K562 (cell line): ENCODE data around the gene PPTC7. TPM values are rescaled to one million over a fixed set of nuclear protein-coding genes. Genes with fewer than 3 reads are reported as not detected.

Experiments
- CTBP1 ChIP-seq: fragments of 450-650 bp; IDR thresholded peaks from 2 replicates; pipeline ENCODE4 v1.6.1; 2016; ENCODE audit warnings: borderline replicate concordance
- ETV6 ChIP-seq, 3 experiments: fragments of 150-350 bp in 1 of 3; sonication (generic) in 1 of 3; formaldehyde crosslinking in 1 of 3; IDR thresholded peaks; 2 replicates each; pipeline versions ENCODE4 v1.6.1 to v1.8.0; 2014 to 2022; ENCODE audit warnings: borderline replicate concordance in 2 of 3, low read depth in 2 of 3, antibody characterized with exemption in 1 of 3, low read length in 1 of 3, mild to moderate bottlenecking in 1 of 3, missing genetic modification reagents in 1 of 3
- EWSR1 ChIP-seq: fragments of 450-650 bp; IDR thresholded peaks from 2 replicates; pipeline ENCODE4 v1.6.1; 2018; ENCODE audit warnings: borderline replicate concordance, mild to moderate bottlenecking, low read depth, moderate library complexity; ENCODE audit not compliant: partially characterized antibody
- JUN ChIP-seq, 2 experiments: sonication (generic) in 1 of 2; formaldehyde crosslinking in 1 of 2; IDR thresholded peaks; 2 replicates each; pipeline versions ENCODE4 v1.6.1 to v1.8.0; 2012 to 2022; ENCODE audit warnings: borderline replicate concordance in 2 of 2, mild to moderate bottlenecking in 2 of 2, improper control_type of control experiment in 1 of 2, low read depth in 1 of 2, low read length in 1 of 2, missing genetic modification reagents in 1 of 2
- MLX ChIP-seq, 2 experiments: fragments of 450-650 bp in 1 of 2; sonication (generic) in 1 of 2; formaldehyde crosslinking; conservative IDR thresholded peaks; 2 replicates each; pipeline versions ENCODE4 v1.4.0 to v1.8.1; 2020 to 2022; ENCODE audit warnings: mild to moderate bottlenecking in 1 of 2, missing genetic modification reagents in 1 of 2
- NCOA6 ChIP-seq: fragments of 450-650 bp; IDR thresholded peaks from 2 replicates; pipeline ENCODE4 v1.6.1; 2017; ENCODE audit warnings: mild to moderate bottlenecking
- POLR3A ChIP-seq: IDR thresholded peaks from 2 replicates; pipeline ENCODE4 v1.6.1; 2011; ENCODE audit warnings: borderline replicate concordance, mild to moderate bottlenecking, moderate library complexity; ENCODE audit not compliant: insufficient read length, insufficient read depth; ENCODE audit errors: extremely low read depth
- POLR3G ChIP-seq: IDR thresholded peaks from 2 replicates; pipeline ENCODE4 v1.6.1; 2011; ENCODE audit not compliant: insufficient read length, insufficient replicate concordance; ENCODE audit errors: extremely low read depth
- PTRF ChIP-seq: fragments of 450-650 bp; IDR thresholded peaks from 2 replicates; pipeline ENCODE4 v1.6.1; 2016; ENCODE audit warnings: mild to moderate bottlenecking, missing genetic modification characterization, missing compliant biosample characterization
- SMARCC2 ChIP-seq: fragments of 450-650 bp; IDR thresholded peaks from 2 replicates; pipeline ENCODE4 v1.6.1; 2017; ENCODE audit warnings: antibody characterized with exemption, moderate library complexity, mild to moderate bottlenecking, low read depth
- SMARCE1 ChIP-seq: fragments of 450-650 bp; IDR thresholded peaks from 2 replicates; pipeline ENCODE4 v1.7.1; 2016; ENCODE audit warnings: mild to moderate bottlenecking
- SOX6 ChIP-seq: fragments of 450-650 bp; IDR thresholded peaks from 2 replicates; pipeline ENCODE4 v1.6.1; 2014; ENCODE audit warnings: mild to moderate bottlenecking
- TRIM25 ChIP-seq: fragments of 450-650 bp; IDR thresholded peaks from 2 replicates; pipeline ENCODE4 v1.7.0; 2016; ENCODE audit warnings: borderline replicate concordance
- XRCC3 ChIP-seq: fragments of 450-650 bp; IDR thresholded peaks from 2 replicates; pipeline ENCODE4 v1.6.1; 2017; ENCODE audit warnings: mild to moderate bottlenecking, moderate library complexity
- ZC3H11A ChIP-seq: IDR thresholded peaks from 2 replicates; pipeline ENCODE4 v1.6.1; 2012; ENCODE audit warnings: low read depth, low read length, improper control_type of control experiment
- ZFX ChIP-seq: sonication (generic); formaldehyde crosslinking; IDR thresholded peaks from 2 replicates; pipeline ENCODE4 v1.8.0; 2022; ENCODE audit warnings: mild to moderate bottlenecking, missing genetic modification reagents, moderate library complexity
- ZNF561 ChIP-seq: fragments of 450-650 bp; formaldehyde crosslinking; conservative IDR thresholded peaks from 2 replicates; pipeline ENCODE4 v1.4.0; 2020; ENCODE audit warnings: mild to moderate bottlenecking, moderate library complexity
- ZNF785 ChIP-seq: fragments of 250-450 bp; sonication (Bioruptor Pico); IDR thresholded peaks from 2 replicates; pipeline ENCODE4 v1.4.0; 2020; ENCODE audit warnings: mild to moderate bottlenecking
- ZNF79 ChIP-seq: fragments of 250-450 bp; sonication (Bioruptor Pico); IDR thresholded peaks from 2 replicates; pipeline ENCODE4 v1.4.0; 2020; ENCODE audit warnings: low read depth, mild to moderate bottlenecking, moderate library complexity
- polyA plus RNA-seq, 8 experiments: library from polyadenylated mRNA; depleted of rRNA in 4 of 8; stranded (reverse) in 5 of 8; unstranded in 3 of 8; fragments of >200 nt; fragmentation: Nextera tagmentation in 2 of 8; fragmentation: Illumina TruSeq in 1 of 8; extraction: Ambion mirVana in 2 of 8; extraction: Trizol in 1 of 8; gene quantifications; 2 replicates each; pipeline versions ENCODE4 v1.2.1 to v1.2.3, GENCODE V29; 2011 to 2014; ENCODE audit warnings: inconsistent platforms in 1 of 8, missing spikeins in 1 of 8
- total RNA-seq, 7 experiments: library from RNA; depleted of rRNA in 6 of 7; stranded (reverse); fragments of >200 nt in 6 of 7; fragmentation: Illumina TruSeq in 2 of 7; extraction: Trizol in 2 of 7; gene quantifications; 2 replicates each; pipeline versions ENCODE4 v1.2.1 to v1.2.3, GENCODE V29; 2011 to 2021; ENCODE audit warnings: low replicate concordance in 1 of 7
- TF ChIP-seq, protein P1 (sequence below): fragments of 250-450 bp; sonication (Bioruptor Pico); IDR thresholded peaks from 2 replicates; pipeline ENCODE4 v1.5.0; 2021; ENCODE audit warnings: mild to moderate bottlenecking, borderline replicate concordance
- TF ChIP-seq, protein P2 (sequence below): fragments of 450-650 bp; formaldehyde crosslinking; IDR thresholded peaks from 2 replicates; pipeline ENCODE4 v1.4.0; 2020; ENCODE audit warnings: mild to moderate bottlenecking

Gene PPTC7
- total and polyA plus RNA-seq, 9 of the 15 experiments (the other 6 are each of a cell fraction or from before 2014, with no cell fraction given): 2.6 to 23.1 (median 11.9) TPM

DNA sequence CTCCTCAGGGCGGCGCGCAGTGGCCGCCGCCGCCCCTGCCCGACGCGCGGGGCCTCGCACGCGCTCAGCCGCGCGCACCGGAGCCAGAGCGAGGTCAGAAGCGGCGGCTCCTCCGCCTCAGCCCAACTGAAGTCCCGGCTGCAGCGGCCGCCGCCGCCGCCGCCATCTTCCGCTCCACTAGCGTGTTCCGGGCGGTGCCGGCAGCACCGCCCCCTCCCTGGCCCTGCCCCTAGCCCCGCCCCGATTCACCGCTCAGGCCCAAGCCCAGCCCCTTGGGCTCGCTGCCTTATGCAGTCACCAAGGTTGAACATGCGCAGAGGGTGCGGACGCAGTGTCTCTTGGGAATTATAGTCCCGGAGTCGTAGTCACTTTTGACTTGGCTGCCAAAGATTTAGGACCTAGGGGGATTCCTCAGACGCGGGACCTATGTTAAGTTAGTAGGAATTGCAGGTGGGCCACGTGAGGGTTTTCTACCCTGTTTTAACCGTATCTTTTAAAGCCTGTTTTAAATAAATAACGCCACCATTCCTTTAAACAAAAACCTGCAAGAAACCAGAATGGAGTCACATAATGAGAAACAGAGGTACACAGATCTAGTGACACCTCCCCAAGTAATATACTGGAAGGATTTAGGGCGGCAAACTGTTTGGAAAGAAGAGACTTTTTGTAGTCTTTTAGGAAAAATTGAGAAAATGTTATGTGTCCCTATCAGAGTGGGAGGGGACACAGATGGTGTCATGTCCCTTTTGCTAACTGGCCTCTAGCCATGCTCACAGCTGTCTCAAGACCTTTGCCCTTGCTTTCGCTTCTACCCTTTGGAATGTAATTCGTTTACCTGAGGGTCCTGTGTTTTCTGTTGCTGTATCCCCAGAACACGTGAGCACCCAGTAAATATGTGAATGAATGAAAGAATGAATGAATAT is at the start of gene PPTC7 (continued):
- TF ChIP-seq, protein P1, sequence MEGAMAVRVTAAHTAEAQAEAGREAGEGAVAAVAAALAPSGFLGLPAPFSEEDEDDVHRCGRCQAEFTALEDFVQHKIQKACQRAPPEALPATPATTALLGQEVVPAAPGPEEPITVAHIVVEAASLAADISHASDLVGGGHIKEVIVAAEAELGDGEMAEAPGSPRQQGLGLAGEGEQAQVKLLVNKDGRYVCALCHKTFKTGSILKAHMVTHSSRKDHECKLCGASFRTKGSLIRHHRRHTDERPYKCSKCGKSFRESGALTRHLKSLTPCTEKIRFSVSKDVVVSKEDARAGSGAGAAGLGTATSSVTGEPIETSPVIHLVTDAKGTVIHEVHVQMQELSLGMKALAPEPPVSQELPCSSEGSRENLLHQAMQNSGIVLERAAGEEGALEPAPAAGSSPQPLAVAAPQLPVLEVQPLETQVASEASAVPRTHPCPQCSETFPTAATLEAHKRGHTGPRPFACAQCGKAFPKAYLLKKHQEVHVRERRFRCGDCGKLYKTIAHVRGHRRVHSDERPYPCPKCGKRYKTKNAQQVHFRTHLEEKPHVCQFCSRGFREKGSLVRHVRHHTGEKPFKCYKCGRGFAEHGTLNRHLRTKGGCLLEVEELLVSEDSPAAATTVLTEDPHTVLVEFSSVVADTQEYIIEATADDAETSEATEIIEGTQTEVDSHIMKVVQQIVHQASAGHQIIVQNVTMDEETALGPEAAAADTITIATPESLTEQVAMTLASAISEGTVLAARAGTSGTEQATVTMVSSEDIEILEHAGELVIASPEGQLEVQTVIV (CRISPR knock-in tag): no peak
- TF ChIP-seq SOX6: no peak
- no peak for TF ChIP-seq ZFX
- TF ChIP-seq CTBP1: peak; percentile 69; the same call in 1 of the 2 replicates
- TF ChIP-seq ZNF561: no peak
- no peak for TF ChIP-seq ZC3H11A
- no peak for TF ChIP-seq SMARCC2
- no peak for TF ChIP-seq POLR3A
- TF ChIP-seq ETV6 (IDR thresholded peaks at IDR 0.05; ENCODE audit: borderline replicate concordance in 1 of 2, low read depth in 2 of 2, low read length in 1 of 2): no peak
- no peak for TF ChIP-seq ETV6 (CRISPR knock-in tag; IDR thresholded peaks at IDR 0.05; ENCODE audit: borderline replicate concordance)
- no peak for TF ChIP-seq JUN (IDR thresholded peaks at IDR 0.05; ENCODE audit: borderline replicate concordance, low read depth, low read length)
- TF ChIP-seq JUN (CRISPR knock-in tag; IDR thresholded peaks at IDR 0.05; ENCODE audit: borderline replicate concordance): no peak
- no peak for TF ChIP-seq EWSR1
- no peak for TF ChIP-seq ZNF785 (CRISPR knock-in tag)
- no peak for TF ChIP-seq XRCC3
- TF ChIP-seq POLR3G: no peak
- no peak for TF ChIP-seq PTRF
- no peak for TF ChIP-seq NCOA6
- no peak for TF ChIP-seq ZNF79 (CRISPR knock-in tag)
- TF ChIP-seq, protein P2, sequence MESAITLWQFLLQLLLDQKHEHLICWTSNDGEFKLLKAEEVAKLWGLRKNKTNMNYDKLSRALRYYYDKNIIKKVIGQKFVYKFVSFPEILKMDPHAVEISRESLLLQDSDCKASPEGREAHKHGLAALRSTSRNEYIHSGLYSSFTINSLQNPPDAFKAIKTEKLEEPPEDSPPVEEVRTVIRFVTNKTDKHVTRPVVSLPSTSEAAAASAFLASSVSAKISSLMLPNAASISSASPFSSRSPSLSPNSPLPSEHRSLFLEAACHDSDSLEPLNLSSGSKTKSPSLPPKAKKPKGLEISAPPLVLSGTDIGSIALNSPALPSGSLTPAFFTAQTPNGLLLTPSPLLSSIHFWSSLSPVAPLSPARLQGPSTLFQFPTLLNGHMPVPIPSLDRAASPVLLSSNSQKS (CRISPR knock-in tag): no peak
- TF ChIP-seq TRIM25: no peak
- TF ChIP-seq MLX (CRISPR knock-in tag; conservative IDR thresholded peaks at IDR 0.05): no peak
- 0 out of 2 replicates have a peak, but pooled peaks have one; percentile 57 for TF ChIP-seq SMARCE1
